ENCODE data around the gene FEZ2.

FEZ2 gene

DNA sequence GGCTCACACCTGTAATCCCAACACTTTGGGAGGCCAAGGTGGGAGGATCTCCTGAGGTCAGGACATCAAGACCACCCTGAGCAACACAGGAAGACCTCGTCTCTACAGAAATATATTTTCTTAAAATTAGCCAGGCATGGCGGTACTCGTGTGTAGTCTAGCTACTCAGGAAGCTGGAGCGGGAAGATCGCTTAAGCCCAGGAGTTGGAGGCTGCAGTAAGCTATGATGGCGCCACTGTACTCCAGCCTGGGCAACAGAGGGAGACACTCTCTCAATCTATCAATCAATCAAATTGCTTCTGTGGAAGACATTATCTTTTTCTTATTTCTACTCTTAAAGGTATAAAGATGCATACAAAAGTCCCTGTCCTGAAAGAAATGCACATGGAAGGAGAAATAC, 11.3 kb downstream of the FEZ2 start:
- DNase-seq: no peak

DNA sequence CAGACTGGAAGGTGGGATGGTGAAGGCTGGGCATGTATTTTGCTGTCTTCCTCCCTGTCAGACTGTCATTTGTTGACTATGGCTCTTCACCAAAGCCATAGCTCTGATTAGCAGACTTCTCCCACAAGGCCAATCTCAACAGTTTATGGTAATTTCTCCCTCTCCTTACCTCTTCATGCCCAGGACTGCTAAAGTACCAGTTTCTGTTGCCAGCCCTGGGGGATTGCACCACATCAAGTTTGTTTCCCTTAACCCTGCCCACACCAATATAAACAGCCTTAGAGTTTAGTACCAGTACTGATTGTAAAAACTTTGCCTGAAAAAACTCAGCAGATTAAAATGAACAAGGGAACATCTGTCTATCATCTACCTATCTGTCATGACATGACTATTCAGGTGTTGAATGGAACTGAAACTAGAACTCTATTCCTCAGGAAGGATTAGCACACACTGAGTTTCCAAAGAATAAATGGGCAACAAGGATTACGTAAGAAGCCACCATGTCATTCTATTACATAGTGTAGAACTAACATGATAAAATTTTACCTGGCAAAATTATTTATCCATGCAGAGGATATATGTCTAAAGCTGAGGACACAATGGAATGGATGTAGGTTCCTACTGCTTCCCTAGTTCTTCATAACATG, 13.7 kb downstream of the FEZ2 start:
- no peak for DNase-seq

DNA sequence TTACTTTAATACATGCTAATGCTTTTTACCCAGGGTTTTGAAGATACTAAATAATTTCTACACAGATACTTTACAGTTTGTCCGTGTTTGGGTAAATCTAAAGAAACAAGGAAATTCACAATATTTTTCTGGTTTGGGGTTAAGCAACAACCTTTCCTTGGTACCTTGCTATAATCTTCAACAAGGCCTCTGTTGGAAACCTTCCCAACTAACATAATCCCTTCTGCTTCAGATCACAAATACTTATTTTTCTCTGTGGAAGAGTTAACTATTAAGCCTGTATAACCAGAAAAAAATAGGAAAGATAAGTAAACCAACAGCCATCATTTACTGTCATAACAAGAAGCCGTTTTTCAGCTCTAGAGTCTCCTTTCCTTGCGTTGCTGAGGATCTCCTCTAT, 15.0 kb downstream of the FEZ2 start:
- no peak for DNase-seq

DNA sequence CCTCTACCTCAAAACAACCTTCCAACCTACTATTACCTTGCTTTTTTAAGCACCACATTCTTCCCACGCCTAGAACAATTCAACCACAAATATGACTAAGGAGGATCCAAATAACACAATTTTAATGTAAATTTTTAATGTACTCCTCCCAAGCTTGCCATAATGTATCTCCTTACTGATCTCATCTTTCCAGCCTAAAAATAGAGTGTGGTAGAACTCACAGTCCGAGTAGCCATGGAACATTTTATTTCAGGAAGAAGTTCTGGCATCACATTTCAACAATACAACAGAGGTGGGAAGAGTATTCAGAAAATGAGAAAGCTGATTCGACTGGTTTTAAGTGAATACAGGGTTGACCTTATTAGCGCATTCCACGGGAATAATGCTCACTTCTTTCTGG, 15.4 kb downstream of the FEZ2 start:
- no peak for DNase-seq

DNA sequence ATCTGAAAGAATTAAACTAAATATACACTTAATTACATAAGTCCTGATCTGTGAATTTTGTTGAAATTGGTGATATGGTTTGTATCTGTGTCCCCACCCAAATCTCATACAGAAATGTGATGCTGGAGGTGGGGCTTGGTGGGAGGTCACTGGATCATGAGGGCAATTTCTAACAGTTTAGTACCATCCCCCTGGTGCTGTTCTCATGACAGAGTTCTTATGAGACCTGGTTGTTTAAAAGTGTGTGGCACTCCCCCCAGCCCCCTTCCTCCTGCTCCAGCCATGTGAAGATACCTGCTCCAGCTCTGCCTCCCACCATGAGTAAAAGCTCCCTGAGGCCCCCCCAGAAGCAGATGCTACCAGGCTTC, 18.7 kb downstream of the FEZ2 start:
- no peak for DNase-seq

DNA sequence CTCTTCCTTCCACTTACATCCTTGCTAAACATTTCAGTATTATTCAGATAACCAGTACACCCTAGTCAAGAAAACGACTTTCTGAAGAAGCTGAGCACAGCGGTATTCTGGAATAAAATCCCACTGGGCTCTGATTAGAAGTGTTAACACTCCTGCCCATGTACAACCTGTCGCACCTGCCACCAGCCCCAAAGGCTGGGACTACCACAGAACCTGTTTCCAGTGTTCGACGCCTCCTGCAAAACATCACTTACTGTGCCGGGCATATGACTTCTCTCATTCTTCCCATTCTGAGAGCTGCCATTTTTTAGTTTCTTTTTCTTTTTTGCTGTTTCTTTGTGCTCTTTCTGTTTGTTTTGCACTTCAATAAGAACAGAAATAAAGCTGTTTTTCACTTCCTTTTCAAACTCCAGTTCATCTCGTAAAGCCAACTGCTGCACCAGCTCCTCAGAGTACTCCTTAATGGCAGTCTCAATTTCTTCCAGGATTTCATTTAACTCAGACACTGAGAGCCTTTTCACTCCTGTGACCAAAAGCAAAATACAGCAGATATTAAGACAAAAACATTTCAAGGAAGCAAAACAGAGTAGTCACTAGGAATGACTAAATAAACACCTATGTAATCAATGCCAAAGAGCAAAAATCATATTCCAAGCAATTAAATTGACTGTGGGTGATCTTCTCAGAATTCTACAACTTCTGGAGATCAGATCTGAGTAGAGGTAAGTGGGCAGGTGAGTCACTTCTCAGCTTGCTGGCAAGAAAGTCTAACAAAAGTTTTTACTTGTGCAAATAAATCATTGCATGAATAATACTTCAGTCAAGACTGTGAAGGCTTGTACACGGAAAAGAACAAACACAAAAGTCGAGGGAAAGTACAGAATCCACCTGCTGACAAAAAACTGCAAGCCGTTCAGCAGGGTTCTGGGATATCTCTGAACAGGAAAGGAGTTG, 19.3 kb downstream of the FEZ2 start:
- no peak for DNase-seq

DNA sequence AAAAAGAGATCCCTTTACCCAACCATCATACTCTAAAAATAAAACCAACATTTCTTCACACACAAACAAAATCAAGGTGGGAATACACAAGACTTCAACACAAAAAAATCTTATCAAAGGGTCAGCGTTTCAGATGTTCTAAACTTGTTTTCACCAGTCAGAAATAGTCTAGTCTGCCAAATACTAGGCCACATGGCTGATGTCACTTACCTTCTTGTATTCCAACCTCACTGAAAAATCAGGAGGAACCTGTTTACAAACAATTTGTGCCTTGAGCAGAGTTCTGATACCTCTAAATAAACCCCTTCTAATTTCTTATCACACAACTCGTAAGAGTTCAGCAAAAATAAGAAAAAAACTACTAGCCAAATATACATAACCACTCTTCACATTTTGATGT, 20.1 kb downstream of the FEZ2 start:
- no peak for DNase-seq

DNA sequence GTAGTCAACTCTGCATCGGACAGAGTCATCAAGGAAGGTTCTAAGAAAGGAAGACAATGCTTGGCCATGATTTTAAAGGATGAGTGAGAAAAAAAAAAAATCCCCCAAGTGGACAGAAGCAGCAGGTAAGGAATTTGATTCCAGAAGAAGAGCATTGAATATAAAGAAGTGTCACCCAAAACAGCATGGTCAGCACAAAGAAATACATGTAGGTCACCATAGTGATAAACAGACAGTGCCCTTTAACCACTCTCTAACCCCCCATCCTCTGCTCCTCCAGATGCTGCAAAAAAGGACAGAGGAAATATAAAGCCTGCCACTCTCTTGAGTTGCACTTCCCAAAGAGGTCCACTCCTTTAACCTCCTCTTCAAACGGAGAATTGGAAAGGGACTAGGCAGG, 23.4 kb downstream of the FEZ2 start:
- no peak for DNase-seq

DNA sequence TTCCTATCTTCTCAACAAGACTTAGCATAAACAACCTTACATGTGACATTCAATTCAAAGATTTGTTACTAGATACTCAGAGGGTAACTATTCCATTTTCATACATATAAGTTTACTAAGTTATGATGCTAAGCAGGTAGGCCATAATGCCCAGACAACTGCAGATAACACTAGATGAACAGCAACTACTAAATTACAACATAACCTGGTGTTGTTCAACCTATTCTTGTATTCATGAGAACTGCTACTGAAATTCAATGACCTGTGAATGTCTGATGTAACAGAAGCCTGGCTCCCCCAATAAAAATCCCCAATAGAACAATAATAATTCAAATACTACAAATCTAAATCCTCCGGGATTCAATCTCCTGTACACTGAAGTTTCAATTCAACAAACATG, 24.8 kb downstream of the FEZ2 start:
- DNase-seq: no peak

DNA sequence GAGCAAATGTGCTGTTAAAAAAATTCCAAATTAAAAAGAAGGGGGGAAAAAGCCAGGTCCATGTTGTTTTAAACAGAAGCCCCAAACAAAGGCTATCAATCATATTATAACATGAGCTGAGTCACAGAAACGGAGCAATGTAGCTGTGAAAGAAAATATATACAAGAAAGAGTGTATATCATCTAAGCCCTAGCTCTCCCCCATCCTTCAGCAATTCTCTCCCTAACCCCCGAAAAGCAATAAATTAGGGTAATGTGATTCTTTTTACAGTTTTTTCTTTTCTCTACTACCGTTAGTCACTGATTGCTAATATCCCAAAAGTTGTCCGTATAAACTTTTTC, 25.3 kb downstream of the FEZ2 start:
- no peak for DNase-seq

DNA sequence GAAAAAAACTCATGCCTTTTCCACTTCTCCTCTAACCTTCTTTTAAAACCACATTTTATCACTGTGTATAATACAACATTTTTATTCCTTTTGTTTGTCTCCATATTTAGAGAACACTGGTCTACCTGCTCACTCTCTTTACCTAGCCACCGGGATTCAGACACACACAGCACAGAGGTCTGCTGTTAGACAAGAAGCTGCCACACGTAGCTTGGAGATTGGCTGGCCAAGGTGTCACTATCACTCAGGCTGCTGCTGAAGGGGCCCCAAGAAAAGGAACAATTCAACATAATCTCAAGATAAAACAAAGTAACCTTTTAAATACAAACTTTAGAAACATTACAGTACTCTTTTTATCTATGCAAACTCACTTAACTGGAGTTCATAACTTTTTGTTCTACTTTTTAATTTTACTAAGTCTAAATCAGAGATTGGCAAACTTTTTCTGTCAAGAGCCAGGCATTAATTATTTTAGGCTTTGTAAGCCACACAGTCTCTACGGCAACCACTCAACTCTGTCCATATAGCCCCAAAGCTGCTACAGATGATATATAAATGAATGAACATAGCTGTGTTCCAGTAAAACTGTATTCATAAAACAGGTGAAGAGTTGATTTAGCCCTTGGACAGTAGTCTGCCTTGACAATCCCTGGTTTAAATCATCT, 25.8 kb downstream of the FEZ2 start:
- no peak for DNase-seq

DNA sequence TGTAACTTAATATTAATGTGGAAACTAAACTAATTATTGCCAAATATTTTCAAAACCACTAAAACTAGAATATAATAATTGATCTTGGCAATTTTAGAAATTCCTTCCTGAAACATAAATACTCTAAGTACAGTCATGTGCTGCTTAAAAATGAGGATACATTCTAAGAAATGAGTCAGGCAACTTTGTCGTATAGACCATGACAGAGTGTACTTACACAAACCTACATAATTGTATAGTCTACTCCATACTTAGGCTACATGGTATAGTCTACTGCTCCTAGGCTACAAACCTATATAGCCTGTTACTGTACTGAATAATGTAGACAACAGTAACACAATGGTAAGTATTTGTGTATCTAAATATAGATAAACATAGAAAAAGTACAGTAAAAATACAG, 27.6 kb downstream of the FEZ2 start:
- no peak for DNase-seq

DNA sequence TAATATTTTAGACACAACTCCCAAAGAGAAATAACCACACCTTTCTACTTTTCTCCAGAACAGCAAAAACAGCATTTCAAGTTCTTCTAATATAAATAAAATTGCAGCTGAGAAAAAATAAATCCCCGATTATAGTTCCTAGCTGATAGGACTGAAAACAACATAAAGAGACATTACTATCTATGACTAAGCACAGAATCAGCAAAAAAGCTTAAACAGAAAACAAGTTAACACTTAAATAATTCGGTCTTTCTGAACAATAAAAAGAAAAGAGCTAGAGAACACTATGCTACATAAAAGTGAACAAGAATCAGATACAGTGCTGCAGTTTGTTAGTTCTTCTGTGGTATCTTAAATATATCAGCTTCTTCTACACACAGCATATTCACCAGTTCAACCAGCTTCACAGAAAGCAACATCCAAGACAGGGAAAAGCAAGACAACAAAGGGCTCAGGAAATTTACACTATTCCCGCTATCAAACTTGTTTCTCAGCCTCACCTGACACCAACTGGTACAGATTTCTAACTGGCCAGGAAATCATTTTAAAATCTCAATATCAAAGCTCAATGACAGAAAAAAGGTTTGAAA, 28.6 kb downstream of the FEZ2 start:
- DNase-seq: no peak

DNA sequence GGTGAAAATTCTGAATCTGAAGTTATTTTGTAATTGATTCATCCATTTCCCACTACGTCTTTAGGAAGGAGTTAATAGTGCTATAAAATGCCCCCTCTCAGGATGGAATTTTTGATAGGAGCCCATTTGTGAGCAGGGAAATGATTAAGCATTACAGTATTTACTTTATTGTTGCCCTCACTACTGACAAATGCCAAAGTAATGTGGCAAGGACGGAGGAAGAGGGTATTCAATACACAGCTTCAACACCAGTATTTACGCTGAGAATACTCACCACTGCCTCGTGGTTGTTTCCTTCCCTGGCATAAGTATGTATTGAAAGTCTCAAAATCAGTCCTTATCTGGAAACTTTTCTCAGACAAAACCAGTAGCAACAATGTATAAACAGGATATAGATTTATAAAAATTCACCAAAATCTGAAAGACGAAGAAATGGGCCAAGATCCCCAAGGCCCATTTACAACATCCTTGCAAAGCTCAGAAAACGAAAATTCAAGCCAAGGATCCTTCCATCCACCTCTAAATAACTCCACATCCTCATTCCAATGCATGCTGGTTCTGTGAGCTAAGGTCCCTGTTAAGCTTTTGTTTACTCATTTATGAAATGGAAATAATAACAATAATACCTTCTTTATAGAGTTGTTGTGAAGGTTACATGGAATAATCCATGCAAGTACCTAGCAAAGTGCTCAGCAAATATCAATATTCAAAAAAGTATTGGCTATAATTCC, 29.3 kb downstream of the FEZ2 start:
- no peak for DNase-seq

DNA sequence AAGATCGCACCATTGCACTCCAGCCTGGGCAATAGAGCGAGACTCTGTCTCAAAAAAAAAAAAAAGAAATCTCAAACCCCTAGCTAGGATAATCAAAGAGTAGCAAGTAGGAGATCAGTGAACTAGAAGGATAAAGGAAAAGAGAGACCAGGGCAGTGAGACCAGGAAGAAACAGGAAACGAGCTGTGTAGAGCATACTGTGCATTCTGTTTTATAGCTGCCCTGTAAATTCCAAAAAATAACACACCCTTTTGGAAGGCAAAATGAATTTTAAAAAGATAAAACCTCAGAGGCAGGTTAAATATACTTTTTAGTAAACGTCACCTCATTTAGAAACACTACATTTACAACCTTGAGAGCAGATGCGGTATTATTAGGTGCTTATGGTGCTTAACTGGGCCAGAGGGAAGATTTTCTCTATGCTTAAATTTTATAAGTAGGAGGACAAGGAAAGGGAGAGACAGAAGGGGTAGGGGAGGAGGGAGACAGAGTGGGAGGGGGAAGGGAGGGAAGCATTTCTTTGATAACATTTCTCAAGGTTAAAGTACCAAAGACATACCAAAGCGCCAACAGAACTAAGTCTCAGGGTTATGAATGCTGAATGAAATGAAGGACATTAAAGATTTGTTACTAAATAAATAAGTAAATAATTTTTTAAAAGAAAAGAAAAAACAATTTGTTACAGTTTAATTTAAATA, 30.1 kb downstream of the FEZ2 start:
- no peak for DNase-seq

DNA sequence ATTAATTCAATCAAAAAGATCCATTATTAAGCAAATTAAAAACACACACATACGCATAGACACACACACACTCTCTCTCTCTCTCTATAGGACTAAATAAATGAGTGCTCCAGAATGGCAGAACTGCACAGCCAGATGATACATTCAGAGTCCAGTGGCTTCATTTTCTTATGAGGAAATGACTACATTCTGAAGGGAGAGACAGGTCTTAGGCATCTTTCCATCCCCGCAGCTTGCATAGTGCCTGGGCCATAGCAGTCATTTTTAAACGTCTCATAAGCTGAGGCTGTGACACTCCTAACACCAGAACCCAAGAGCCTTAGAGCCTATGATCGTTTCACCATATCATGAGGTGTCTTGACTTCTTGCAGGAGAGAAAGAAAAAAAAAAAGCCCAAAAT, 31.1 kb downstream of the FEZ2 start:
- DNase-seq: no peak

DNA sequence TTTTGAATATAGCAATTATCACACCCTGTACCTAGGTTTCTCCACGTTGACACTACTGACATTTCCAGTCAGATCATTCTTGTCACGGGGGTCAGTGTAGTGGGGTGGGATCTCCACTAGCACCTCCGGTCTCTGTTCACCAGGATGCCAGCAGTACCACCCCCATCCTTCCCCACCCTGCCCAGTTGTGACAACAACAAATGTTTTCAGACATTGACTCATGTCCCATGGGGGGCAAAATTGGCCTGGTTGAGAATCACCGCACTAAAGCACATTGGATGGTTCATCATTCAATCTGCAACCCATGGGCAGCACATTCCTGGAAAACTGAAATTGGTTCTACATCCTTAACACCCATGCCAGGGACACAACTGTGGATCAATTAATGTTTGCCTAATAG, 32.3 kb downstream of the FEZ2 start:
- DNase-seq: no peak

DNA sequence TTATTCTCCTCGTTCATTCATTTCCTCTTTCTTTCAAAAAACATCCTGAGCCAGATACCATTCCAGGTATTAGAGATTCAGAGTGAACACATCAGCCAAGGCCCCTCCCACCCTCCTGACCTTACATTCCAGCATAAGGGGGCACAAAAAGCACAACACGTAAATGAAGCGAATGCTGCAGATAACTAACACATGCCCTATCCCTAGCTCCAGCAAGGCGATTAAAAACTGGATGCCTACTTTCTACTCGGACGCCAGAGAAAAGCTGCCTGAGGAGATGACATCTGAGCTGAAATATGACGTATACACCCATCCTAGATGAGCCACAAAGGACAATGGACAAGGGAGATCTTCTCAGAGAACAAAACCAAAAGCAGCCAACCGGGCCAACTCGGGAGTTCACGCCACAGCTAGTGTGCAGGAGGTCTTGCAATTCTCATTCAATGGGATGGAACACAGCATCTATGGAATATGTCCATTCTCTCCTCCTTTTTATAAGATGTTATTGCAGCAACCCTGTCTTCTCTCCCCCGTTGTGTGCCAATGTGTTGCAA, 33.5 kb downstream of the FEZ2 start:
- no peak for DNase-seq

DNA sequence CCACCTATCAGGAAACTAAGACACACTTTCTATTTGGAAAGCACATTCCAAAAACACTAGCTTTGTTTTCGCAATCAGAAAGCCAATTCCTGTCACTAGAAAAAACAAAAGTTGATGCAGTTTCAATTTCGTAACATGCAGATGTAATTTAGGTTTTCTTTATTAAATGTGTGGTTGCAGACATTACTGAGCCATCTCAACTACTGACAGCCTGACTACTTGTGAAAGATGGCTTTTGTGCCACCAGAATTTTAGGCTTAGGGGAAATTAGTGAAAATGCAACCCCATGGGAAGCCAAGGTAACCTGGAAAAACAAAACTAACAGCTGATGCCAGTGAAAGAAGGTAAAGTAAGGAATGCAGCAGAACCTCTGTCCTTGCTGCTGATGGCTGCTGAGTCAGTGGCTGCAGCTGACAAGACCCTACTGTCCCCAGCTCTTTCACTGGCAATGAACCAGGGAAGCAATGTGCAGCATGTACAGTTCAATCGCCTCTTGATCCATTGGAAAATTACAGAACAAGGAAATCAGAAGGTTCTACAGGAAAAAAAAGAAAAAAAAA, 34.9 kb downstream of the FEZ2 start:
- DNase-seq: no peak

DNA sequence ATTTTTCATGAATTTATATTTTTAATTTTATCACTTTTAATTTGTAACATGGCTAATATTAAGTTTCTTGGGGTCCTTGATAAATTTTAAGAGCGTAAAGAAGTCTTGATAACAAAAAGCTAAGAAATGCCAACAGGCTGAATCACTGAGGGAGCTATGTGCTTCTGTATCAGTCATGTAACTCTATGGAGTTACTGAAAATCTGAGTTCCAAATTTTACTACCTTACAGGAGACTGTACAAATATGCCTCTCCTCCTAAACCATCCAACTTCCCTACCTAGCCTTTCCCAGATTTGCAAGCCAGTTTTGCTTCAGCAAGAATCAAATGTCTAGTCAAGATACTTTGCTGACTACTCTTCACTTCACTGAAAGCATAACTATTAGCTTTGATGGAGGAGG, 35.7 kb downstream of the FEZ2 start:
- DNase-seq: no peak

DNA sequence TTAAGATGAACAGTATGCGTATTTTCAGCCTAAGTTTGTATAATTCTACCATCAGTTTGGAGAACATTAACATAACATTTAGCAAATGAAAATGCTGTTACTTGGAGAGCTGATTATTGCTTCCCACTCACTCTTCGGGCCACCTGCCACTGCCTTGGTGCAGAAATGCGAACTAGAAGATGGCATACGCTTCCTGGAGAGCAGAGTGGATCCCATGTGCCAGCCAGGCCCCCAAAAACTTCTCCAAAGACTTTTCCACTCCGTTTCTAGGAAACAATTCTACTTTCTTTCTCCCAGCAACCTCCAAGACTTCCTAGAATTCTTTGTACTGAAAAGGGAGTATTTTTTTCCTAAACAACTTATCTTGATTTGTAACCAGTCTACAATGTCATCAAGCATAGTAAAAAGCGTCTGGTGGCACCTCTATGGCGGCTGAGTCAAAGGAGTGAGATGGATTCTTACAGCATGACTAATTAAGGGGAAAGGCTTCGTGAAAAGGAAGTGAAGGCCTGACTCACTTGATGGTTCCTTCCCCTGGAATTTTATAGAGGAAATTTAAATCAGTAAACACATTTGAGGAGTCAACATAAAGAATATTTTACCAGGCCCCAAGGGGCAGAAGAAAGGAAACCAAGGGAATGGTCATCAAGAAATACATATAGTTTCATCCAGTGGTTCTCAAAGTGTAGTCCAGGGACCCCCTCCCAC, 36.6 kb downstream of the FEZ2 start:
- no peak for DNase-seq

All from NCI-H1417 treated with DMSO at 0.1 percent for 48 hours (cell line).